Neural progenitor cell (in vitro differentiated cells): Measurements from ENCODE around the gene CADM1. TPM values are rescaled to one million over a fixed set of nuclear protein-coding genes. Genes with fewer than 3 reads are reported as not detected.

Experiments used
- DNase-seq: peaks from one replicate; pipeline ENCODE4 v3.0.0-alpha.2; 2016; ENCODE audit warnings: low spot score
- H2AFZ ChIP-seq: fragments of 200-600 bp; sonication (generic); replicated peaks from 2 replicates; pipeline ENCODE4 v1.6.1; 2016; ENCODE audit warnings: antibody characterized with exemption
- H3F3A ChIP-seq: fragments of 200-600 bp; sonication (generic); 2 replicates; pipeline ENCODE4 v1.6.1; 2016; ENCODE audit warnings: antibody characterized with exemption, low read depth
- H3K27ac ChIP-seq: fragments of 200-600 bp; sonication (generic); 2 replicates; pipeline ENCODE4 v1.5.1; 2016; ENCODE audit warnings: mild to moderate bottlenecking
- H3K27me3 ChIP-seq: fragments of 200-600 bp; sonication (generic); 2 replicates; pipeline ENCODE4 v1.6.1; 2016; ENCODE audit warnings: mild to moderate bottlenecking, moderate library complexity
- H3K36me3 ChIP-seq: fragments of 200-600 bp; sonication (generic); 2 replicates; pipeline ENCODE4 v1.5.1; 2016
- H3K4me1 ChIP-seq: fragments of 200-600 bp; sonication (generic); 2 replicates; pipeline ENCODE4 v1.6.1; 2016; ENCODE audit warnings: mixed run types
- H3K4me2 ChIP-seq: fragments of 200-600 bp; sonication (generic); 2 replicates; pipeline ENCODE4 v1.6.1; 2016
- H3K4me3 ChIP-seq: fragments of 200-600 bp; sonication (generic); 2 replicates; pipeline ENCODE4 v1.5.1; 2016
- H3K79me2 ChIP-seq: fragments of 200-600 bp; sonication (generic); 2 replicates; pipeline ENCODE4 v1.6.1; 2016; ENCODE audit warnings: low read depth
- H3K9ac ChIP-seq: fragments of 200-600 bp; sonication (generic); 2 replicates; pipeline ENCODE4 v1.6.1; 2016
- H3K9me3 ChIP-seq: fragments of 200-600 bp; sonication (generic); 2 replicates; pipeline ENCODE4 v1.5.1; 2016; ENCODE audit warnings: low read depth
- H4K20me1 ChIP-seq: fragments of 200-600 bp; sonication (generic); 2 replicates; pipeline ENCODE4 v1.6.1; 2016; ENCODE audit warnings: low read depth
- H3K27ac Mint-ChIP-seq: 3 replicates; pipeline ENCODE4 v1.8.0; 2021; ENCODE audit warnings: mixed read lengths
- H3K27me3 Mint-ChIP-seq: 2 replicates; pipeline ENCODE4 v1.8.0; 2022; ENCODE audit warnings: low read depth, mild to moderate bottlenecking, inconsistent platforms, moderate library complexity, mixed read lengths; ENCODE audit not compliant: insufficient read depth
- H3K36me3 Mint-ChIP-seq: 3 replicates; pipeline ENCODE4 v1.8.0; 2021; ENCODE audit warnings: mixed read lengths
- H3K4me1 Mint-ChIP-seq: 3 replicates; pipeline ENCODE4 v1.8.0; 2021; ENCODE audit warnings: mixed read lengths
- H3K4me3 Mint-ChIP-seq: 3 replicates; pipeline ENCODE4 v1.8.0; 2021; ENCODE audit warnings: mild to moderate bottlenecking, moderate library complexity, mixed read lengths
- H3K9me3 Mint-ChIP-seq: 3 replicates; pipeline ENCODE4 v1.8.0; 2020; ENCODE audit warnings: mixed read lengths
- EZH2 ChIP-seq: fragments of 200-600 bp; sonication (generic); IDR thresholded peaks from 2 replicates; pipeline ENCODE4 v1.6.1; 2017; ENCODE audit warnings: antibody characterized with exemption, mild to moderate bottlenecking, moderate library complexity
- EZH2phosphoT487 ChIP-seq: fragments of 200-600 bp; sonication (generic); IDR thresholded peaks from 2 replicates; pipeline ENCODE4 v1.6.1; 2017; ENCODE audit warnings: antibody characterized with exemption
- total RNA-seq: library from RNA; depleted of rRNA; stranded (reverse); fragments of >200 nt; gene quantifications from 2 replicates; pipeline ENCODE4 v1.2.3, GENCODE V29; 2015; ENCODE audit warnings: low replicate concordance
- TF ChIP-seq, protein P1 (sequence below): fragments of 200-600 bp; sonication (generic); IDR thresholded peaks from 2 replicates; pipeline ENCODE4 v1.5.1; 2017; ENCODE audit warnings: antibody characterized with exemption, mild to moderate bottlenecking

Gene CADM1
- total RNA-seq, 1 donor from 2014 or later, result 123 TPM

DNA sequence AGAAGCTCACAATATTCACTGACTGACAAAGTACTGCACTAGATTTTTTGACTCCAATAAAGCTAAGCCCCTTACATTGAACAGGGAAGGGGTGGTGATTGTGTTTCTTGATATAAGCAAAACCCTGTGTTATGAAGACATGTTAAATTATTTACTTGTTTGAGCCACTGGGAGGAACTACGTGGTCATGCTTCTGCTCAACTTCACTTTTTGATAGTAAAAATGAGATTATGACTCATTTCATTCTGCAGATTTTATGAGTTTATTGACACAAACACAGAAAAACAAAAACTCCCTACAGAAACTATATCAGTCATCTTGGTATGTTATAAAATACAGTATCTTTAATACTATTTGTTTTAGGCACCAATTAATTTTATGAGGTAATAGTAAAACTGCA lies 124.7 kb downstream of the CADM1 start:
- Histone ChIP-seq H3K4me2 (no peak overlapping the region), H3K9me3 (no peaks in the 10 kb centered on the region), H3K36me3 (no peaks in the 10 kb centered on the region), H3K9ac (no peak overlapping the region), H3K79me2 (no peaks in the 10 kb centered on the region), H3K27ac (no peak overlapping the region), H3K4me3 (no peak overlapping the region), H3F3A (no peaks in the 10 kb centered on the region), H2AFZ (no peak overlapping the region), H3K4me1 (peaks cover 18% of the 10 kb centered on the region), H3K27me3 (no peaks in the 10 kb centered on the region), H4K20me1 (no peaks in the 10 kb centered on the region)
- H3K4me1 Mint-ChIP-seq, result peaks cover 7% of the 10 kb centered on the region
- no peaks in the 10 kb centered on the region for H3K27me3 Mint-ChIP-seq
- H3K36me3 Mint-ChIP-seq, result no peaks in the 10 kb centered on the region
- no peak for TF ChIP-seq EZH2
- TF ChIP-seq, protein P1, sequence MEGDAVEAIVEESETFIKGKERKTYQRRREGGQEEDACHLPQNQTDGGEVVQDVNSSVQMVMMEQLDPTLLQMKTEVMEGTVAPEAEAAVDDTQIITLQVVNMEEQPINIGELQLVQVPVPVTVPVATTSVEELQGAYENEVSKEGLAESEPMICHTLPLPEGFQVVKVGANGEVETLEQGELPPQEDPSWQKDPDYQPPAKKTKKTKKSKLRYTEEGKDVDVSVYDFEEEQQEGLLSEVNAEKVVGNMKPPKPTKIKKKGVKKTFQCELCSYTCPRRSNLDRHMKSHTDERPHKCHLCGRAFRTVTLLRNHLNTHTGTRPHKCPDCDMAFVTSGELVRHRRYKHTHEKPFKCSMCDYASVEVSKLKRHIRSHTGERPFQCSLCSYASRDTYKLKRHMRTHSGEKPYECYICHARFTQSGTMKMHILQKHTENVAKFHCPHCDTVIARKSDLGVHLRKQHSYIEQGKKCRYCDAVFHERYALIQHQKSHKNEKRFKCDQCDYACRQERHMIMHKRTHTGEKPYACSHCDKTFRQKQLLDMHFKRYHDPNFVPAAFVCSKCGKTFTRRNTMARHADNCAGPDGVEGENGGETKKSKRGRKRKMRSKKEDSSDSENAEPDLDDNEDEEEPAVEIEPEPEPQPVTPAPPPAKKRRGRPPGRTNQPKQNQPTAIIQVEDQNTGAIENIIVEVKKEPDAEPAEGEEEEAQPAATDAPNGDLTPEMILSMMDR, result no peak
- TF ChIP-seq EZH2phosphoT487, result no peak
- H3K4me3 Mint-ChIP-seq, result no peak overlapping the region
- no peak for DNase-seq
- no peaks in the 10 kb centered on the region for H3K9me3 Mint-ChIP-seq
- no peak overlapping the region for H3K27ac Mint-ChIP-seq

DNA sequence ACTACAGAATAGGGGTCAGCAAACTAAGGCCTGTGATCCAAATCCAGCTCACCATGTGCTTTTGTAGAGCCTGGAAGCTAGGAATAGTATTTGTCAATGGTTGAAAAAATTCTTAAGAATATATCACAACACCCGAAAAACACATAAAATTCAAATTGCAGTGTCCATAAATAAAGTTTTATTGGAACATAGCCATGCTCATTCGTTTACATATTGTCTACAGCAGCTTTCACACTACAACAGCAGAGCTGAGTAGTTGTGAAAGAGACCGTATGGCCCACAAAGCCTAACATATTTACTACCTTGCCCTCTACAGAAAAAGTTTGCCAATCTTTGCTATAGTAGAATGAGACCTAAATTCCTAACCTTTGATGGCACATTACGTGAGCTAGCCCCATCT lies 125.7 kb downstream of the CADM1 start:
- H2AFZ ChIP-seq, result no peak overlapping the region
- no peaks in the 10 kb centered on the region for H3K36me3 ChIP-seq
- no peak overlapping the region for H3K27ac ChIP-seq
- peaks cover 7% of the 10 kb centered on the region for H3K4me1 Mint-ChIP-seq
- H3K79me2 ChIP-seq, result no peaks in the 10 kb centered on the region
- DNase-seq, result no peak
- no peak overlapping the region for H3K4me2 ChIP-seq
- no peak overlapping the region for H3K9ac ChIP-seq
- no peak overlapping the region for H3K4me3 Mint-ChIP-seq
- TF ChIP-seq EZH2phosphoT487, result no peak
- TF ChIP-seq EZH2, result no peak
- TF ChIP-seq, protein P1, result no peak
- no peaks in the 10 kb centered on the region for H3K27me3 ChIP-seq
- H3K9me3 ChIP-seq, result no peaks in the 10 kb centered on the region
- H3K9me3 Mint-ChIP-seq, result no peaks in the 10 kb centered on the region
- H3K27me3 Mint-ChIP-seq, result no peaks in the 10 kb centered on the region
- H4K20me1 ChIP-seq, result no peaks in the 10 kb centered on the region
- no peaks in the 10 kb centered on the region for H3F3A ChIP-seq
- H3K36me3 Mint-ChIP-seq, result no peaks in the 10 kb centered on the region
- no peak overlapping the region for H3K4me3 ChIP-seq
- peaks cover 14% of the 10 kb centered on the region for H3K4me1 ChIP-seq
- no peak overlapping the region for H3K27ac Mint-ChIP-seq

DNA sequence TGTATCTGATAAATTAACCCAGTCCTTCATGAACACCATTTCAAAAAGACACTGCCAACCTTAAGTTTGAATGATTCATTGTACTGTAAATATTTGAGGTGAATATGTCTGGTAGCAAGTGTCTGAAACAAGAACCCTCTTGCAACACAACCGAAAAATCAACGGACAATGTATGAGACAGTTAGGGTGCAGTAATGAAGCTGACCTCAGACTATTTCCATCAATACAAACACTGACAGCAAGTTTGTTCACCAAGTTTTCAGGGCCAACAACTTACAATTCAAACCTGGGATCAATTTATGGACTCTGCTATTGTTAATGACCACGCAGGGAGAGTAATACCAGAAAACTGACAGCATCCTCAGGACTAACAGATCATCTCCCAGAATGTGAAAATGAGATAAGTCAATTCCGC lies 126.3 kb downstream of the CADM1 start:
- H3K27me3 Mint-ChIP-seq, result no peaks in the 10 kb centered on the region
- Histone ChIP-seq H3K9me3 (no peaks in the 10 kb centered on the region), H3K4me1 (peaks cover 7% of the 10 kb centered on the region), H3K9ac (no peak overlapping the region), H3K27ac (no peak overlapping the region), H3K79me2 (no peaks in the 10 kb centered on the region), H2AFZ (no peak overlapping the region), H4K20me1 (no peaks in the 10 kb centered on the region), H3K4me2 (no peak overlapping the region), H3K36me3 (no peaks in the 10 kb centered on the region), H3K4me3 (no peak overlapping the region), H3F3A (no peaks in the 10 kb centered on the region), H3K27me3 (no peaks in the 10 kb centered on the region)
- TF ChIP-seq EZH2phosphoT487, result no peak
- TF ChIP-seq, protein P1, result no peak
- TF ChIP-seq EZH2, result no peak
- no peak for DNase-seq
- peaks cover 5% of the 10 kb centered on the region for H3K4me1 Mint-ChIP-seq
- no peaks in the 10 kb centered on the region for H3K36me3 Mint-ChIP-seq
- H3K27ac Mint-ChIP-seq, result no peak overlapping the region
- H3K9me3 Mint-ChIP-seq, result no peaks in the 10 kb centered on the region
- no peak overlapping the region for H3K4me3 Mint-ChIP-seq
